ENCODE data around the gene DNM2. TPM values are rescaled to one million over a fixed set of nuclear protein-coding genes. Genes with fewer than 3 reads are reported as not detected.
A peak's percentile ranks its signal among the peaks of the same experiment; 100 is the strongest.
"Not testable (repeated sequence)": the region's sequence is repeated elsewhere in the genome, so short reads cannot be mapped to it uniquely, and the experiment has no call there.

DNM2 gene
- total RNA-seq, 1 donor from 2014 or later = 114 TPM

DNA sequence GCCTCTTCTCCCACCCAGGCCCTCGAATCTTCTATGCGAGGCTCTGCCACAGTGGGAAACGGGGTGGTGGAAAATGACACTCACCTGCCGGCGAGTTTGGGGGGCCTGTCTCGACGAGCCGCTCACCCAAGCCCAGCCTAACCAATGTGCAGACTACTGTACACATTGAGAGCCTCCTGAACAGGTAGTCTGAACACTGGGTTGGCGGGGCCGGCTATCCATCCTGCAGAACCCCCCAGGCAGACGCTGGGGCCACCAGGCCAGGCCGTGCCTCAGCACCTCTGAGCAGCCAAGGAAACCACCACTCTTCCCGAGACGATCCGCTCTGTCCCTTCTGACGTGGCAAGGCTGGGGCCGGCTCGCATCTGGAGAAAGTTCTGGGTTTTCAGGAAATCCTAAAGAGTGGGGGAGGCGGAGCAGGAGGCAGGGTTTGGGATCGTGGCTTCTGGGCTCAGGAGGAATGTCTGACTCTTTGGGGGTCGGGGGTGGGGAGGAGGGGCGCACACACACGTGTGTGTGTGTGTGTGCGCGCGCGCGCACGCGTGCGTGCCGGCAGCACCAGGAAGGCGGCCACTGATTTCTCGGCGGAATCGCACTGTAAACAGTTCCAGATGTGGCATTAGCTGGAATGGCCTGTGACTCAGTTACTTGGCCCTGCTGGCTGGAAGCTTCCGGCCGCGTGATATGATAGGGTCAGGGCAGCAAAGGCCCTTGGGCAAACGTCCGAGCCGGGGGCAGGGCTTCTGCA lies 99.6 kb downstream of the DNM2 start:
- peak; percentile 86 for DNase-seq

DNA sequence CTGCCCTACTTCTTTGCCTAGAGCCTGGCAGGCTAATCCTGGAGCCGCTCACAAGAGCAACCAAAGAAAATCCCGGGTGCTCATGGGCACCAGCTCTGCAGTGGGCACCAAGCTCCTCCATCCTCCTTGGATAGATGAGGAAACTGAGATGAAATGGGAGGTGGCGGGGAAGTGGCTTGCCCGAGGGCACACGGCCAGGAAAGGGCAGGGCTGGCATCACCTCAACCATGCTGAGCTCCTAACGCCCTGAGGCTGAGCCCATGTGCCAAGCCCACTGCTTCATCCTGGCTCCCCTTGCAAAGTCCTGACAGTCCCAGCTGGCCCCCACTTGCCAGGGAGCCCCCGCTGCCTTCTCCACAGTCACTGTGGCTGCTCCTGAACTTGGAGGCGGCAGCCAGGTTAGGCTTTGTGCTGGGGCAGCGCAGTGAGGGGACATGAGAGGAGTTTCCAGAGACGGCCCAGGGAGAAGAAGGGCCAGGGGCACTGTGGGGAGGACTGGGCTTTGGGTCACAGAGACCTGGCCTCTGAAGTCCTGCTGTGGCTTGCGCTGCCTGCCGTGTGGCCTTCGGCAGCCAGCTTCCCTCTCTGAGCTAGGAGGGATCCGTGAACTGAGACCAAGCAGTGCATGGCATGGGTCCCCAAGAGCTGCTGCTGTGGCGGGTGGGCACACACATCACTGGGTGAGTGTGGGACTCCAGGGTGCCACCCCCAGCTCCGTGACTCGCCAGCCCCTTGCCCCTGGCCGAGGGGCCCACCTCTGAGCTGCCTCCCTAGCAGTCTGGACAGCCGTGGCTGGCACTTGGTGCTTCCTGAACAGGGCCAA lies 100.6 kb downstream of the DNM2 start:
- DNase-seq = no peak

DNA sequence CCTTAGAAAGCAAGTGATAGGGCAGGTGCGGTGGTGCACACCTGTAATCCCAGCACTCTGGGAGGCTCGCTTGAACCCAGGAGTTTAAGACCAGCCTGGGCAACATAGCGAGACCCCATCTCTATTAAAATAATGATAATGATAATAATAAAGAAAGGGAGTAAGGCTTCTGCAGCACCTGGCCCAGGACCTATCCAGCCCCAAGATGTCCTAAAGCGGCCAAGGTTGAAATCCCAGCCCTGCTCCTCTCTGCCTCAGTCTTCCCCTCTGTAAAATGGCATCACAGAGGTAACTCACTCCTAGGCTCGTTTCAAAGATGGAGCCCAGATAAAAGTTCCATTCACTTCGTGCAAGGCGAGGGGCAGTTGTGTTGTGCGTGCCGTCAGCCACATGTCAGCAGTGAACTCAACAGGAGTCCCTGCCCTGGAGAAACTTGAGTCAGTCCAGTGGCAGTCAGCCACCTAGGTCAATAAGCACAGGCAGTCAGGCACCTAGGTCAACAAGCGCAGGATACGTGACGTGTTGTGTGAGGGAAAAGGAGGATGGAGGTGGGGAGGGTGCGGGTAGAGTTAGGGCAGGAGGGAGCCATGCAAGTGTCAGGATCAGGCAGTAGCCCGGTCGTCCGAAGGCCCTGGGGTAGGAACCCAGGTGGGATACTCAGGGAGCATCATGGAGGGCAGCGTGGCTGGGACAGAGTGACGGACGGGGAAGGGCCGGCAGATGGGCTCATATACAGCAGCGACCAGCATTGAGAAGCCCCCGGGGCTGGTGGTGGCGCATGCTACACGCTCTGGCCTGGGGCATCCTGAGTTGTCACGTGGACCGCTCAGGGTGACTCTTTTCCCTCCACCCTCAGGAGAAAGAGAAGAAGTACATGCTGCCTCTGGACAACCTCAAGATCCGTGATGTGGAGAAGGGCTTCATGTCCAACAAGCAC lies 101.5 kb downstream of the DNM2 start:
- DNase-seq = no peak

DNA sequence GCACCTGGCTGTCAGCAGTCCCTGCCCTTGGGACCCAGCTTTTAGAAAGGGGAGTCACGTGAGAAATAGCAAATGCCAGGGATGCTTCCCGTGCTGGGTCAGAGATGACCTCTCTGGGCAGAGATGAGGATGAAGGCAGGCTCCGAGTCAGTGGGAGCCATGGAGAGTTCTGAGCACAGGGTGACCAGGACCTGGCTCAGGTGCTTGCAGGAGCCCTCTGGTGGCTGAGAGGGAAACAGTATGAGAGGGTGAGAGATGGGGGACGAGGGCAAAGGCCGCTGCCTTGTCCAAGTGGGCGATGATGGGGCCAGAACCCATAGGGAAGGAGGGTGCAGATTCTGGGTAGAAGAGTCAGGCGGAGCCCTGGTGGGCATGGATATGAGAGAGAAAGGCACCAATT lies 102.3 kb downstream of the DNM2 start:
- DNase-seq = no peak

DNA sequence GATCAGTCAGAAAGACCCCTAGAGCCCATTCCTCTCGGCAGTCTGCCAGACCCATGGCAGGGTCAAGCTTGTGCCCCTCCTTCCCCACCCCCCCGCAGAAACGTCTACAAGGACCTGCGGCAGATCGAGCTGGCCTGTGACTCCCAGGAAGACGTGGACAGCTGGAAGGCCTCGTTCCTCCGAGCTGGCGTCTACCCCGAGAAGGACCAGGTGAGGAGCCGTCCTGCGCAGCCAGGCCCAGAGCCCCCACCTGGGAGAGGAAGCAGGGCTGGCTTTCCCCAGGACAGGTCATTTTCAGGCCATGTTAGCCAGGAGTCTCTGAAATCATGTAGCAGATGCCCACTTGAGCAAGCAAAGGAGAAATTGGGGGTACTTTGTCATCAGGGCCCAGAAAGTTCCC lies 105.8 kb downstream of the DNM2 start:
- DNase-seq = no peak

DNA sequence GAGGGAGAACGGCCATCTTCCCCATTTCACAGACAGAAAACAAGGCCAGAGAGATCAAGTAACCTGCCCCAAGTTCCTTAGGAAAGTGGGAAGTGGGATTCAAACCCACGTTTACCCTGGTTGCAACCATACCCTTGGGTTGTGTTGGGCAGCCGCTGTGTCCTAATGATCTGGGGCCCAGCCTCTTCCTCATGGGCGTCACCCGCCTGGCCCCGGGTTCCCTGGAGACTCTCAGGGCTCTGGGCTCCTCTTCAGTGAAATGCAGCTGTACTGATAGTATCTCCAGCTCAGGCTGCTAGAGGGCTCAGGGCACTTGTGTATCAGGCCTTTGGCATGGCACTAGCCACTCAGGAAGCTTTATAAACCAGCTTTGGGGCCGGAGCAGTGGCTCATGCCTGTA lies 108.4 kb downstream of the DNM2 start:
- DNase-seq = no peak

DNA sequence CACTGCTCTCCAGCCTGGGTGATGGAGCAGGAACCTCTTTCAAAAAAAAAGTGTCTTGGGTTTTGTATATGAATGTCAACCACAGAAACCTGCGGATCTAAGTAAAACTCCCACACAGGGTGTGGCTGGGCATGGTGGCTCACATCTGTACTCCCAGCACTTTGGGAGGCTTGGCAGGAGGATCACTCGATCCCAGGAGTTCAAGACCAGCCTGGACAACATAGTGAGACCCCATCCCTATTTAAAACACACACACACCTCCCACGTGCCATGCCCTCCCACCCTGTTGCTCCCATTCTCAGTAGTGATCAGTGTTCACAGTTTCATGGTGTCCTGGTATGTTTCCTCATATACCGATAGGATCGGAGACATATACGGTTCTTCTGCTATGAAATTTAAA lies 109.0 kb downstream of the DNM2 start:
- DNase-seq = no peak

DNA sequence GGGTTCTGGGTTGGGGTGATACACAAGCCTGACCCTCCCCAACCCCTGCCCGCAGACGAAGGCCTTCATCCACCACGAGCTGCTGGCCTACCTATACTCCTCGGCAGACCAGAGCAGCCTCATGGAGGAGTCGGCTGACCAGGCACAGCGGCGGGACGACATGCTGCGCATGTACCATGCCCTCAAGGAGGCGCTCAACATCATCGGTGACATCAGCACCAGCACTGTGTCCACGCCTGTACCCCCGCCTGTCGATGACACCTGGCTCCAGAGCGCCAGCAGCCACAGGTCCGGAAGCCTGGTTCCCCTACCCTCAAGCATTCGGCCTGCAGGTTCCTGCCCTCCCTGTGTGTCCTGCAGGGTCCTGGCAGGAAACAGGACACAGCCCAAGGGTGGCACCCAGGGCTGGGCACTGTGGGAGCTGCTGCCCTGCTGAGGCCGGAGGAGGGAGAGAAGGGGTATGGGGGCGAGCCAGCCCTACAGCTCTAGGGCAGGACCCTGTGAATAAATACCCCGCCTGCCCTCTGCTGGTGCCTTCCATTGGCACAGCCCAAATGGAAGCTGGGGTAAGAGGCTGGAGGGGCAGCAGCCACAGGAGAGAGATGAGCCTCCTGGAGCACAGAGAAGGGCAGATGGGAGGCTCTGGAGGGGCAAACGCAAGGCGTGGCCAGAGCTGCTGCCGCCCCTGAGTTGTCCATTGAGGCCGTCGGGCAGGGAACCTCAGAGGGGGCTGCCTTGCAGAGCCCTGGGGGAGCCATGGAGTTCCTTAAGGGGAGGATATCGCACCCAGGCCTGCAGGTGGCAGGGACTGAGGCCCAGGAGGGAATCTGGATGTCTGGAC lies 111.3 kb downstream of the DNM2 start:
- no peak for DNase-seq

DNA sequence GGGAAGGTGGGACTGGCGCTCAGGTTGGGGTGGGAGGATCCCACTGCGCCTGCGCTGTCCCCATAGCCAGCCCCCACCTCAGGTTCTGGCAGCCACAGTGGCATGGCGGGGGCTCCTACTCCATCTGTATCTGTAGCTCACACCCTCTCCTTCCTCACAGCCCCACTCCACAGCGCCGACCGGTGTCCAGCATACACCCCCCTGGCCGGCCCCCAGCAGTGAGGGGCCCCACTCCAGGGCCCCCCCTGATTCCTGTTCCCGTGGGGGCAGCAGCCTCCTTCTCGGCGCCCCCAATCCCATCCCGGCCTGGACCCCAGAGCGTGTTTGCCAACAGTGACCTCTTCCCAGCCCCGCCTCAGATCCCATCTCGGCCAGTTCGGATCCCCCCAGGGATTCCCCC lies 112.1 kb downstream of the DNM2 start:
- no peak for DNase-seq

DNA sequence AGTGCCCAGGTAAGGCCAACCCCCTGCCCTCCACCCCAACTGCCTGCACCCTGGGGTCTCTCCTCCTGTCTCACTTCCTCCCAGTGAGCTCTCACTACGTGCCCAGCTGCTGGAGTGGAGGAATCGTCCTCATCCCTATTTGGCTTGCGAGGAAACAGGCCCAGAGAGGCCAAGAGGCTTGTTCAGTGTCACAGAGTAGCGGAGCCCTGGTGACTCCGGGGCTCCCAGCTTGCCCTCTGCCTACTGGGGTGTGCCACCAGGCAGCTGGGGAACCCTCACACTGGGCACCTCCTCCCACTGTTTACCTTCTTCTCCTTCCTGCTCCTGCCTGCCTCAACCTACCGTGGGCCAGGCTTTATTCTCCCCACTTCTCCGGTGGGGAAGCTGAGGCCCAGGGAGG lies 112.5 kb downstream of the DNM2 start:
- no peak for DNase-seq

DNA sequence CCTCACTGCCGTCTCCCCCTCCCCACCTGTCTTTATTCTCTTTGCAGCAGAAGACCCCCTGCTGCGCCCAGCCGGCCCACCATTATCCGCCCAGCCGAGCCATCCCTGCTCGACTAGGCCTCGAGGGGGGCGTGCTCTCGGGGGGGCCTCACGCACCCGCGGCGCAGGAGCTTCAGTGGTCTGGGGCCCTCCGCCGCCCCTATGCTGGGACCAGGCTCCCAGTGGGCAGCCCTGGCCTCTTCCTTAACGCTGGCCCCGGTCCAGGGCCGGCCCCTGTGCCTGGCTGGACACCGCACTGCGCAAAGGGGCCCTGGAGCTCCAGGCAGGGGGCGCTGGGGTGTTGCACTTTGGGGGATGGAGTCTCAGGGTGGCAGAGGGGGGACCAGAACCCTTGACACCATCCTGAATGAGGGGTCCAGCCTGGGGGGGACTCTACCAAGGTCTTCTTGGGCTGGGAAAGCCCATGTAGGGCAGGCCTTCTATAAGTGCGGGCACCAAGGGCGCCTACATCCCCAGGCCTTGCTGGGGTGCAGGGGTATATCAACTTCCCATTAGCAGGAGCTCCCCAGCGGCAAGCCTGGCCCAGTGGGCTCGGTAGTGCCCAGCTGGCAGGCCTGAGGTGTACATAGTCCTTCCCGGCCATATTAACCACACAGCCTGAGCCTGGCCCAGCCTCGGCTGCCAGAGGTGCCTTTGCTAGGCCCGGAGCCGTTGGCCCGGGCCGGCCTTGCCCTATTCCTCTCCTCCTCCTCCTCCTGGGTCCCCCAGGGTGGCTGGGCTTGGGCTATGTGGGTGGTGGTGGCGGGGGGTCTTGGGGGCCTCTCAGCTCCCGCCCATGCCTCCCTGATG lies 113.3 kb downstream of the DNM2 start:
- DNase-seq = no peak

DNA sequence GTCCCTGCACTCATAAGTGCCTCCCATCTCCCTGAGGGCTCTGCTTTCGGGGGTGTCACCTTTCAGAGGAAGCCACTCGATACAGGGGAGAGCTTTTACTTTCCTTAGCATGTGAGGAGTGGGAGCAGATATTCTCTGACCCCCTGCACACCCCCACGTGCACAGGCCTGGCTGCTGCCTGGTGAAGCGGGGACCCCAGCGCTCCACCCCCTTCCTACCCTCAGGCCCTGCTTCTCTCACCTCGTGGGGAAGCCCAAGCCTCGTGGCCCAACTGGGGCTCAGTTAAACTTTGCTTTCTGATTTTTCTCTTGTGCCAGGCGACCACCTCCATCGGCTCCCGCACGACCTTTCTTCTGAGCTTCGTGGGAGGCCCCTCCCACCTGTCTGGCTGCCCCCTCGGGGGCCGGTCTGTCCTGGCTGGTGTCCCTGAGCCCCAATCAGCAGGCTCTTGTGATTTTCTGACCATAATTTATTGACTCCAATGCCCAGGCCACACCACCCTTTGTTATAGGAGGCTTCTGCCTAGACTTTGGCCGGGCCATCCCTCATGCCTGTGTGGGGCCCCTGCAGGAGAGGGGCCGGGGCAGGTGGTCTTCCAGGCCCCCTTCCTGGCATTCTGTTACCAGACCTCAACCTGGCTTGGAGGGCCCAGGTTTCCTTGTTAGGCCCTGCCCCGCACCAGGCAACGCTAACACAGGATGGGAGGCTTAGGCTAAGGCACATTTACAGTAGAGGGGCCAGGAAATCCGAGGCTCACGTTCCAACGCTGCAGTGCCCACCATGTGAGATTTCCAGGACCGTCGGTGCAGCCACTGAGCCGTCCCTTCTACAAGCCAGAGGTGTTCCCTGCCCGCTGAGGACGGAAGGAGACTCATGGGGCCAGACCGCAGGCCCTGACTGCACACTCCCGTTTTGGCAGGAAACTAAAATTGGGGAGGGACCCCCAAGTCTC lies 114.4 kb downstream of the DNM2 start:
- DNase-seq = no peak

DNA sequence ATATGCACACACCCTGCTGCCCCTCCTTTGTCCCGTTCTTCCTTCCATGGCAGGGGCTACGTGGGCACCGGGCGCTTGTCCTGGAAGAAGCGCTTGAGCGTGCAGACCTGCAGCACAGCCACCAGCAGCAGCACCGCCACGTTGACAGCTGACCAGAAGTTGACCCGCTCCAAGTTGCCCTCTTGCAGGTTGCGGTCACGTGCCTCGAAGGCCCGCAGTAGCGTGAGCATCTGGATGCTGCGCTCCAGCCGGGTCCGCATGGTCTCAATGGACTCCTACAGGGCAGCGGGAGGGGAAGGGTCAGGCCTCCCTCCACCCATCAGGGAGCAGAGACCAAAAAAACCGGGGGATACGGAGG lies 115.0 kb downstream of the DNM2 start:
- DNase-seq = no peak

DNA sequence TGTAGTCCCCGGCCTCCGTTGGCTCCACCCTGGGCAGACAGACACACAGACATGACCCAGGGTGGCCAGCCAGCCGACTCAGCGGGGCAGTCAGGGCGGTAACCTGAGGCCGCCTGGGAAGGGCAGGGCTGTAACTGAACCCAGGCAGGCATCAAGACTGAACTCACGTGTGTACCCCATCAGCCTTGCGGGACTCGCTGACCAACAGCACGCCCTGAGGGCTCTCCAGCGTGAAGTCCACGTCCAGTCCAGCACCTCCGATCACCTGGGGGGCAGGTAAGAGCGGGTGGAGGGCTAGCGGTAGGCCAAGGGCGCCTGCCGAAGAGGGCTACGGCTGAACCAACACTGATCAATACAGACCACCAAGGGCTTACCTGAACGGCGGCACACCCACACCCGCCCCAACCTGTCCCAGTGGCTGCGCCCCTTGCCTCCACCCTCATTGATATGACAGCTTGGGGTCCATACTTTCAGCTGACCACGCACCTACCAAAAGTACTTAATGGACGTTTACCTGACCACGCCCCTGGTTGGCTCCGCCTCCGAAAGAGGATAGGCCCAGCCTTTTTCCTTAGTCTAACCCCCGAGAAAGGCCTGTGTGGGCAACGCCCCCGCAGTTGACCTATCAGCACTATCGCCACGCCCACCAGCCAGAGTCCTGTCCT lies 117.3 kb downstream of the DNM2 start:
- DNase-seq = no peak

DNA sequence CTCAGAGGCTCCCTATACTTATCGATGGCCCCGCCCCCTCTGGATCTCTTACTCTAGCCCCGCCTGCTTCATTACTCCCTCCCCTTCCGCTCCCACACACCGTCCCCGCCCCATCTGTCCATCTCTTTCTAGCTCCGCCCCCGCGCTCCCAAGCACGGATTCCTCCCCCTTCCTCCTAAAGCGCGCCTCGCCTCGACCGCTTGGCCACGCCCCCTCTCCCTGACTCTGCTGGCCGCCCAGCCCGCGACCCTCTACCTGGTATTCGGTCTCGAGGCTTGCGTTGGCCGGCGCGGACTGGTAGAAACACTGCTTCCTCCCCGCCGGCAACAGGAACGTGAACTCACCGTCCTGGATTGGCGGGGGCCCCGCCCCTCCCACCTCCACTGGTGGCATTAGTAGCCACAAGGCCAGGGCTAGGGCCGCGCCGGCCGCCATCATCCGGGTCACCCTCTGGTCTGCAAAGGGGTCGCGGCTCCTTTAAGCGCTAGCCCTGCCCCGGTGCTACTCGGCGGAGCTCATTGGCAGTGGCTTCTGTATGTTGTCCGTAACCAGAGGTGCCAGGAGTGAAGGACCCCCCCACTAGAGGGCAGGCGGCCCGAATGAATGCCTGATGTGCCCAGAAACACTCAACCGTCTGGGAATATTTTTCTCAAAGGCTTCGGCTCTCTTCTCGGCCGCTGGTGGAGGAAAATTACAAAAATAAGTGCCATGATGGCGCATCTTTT lies 118.0 kb downstream of the DNM2 start, which contains the start of gene TMED1:
Gene TMED1, minus strand, starts transcription at position 459 of the 725 bp plus-strand sequence. Its CDS starts 21 bp downstream, at position 438.
- peak; percentile 100 for DNase-seq

DNA sequence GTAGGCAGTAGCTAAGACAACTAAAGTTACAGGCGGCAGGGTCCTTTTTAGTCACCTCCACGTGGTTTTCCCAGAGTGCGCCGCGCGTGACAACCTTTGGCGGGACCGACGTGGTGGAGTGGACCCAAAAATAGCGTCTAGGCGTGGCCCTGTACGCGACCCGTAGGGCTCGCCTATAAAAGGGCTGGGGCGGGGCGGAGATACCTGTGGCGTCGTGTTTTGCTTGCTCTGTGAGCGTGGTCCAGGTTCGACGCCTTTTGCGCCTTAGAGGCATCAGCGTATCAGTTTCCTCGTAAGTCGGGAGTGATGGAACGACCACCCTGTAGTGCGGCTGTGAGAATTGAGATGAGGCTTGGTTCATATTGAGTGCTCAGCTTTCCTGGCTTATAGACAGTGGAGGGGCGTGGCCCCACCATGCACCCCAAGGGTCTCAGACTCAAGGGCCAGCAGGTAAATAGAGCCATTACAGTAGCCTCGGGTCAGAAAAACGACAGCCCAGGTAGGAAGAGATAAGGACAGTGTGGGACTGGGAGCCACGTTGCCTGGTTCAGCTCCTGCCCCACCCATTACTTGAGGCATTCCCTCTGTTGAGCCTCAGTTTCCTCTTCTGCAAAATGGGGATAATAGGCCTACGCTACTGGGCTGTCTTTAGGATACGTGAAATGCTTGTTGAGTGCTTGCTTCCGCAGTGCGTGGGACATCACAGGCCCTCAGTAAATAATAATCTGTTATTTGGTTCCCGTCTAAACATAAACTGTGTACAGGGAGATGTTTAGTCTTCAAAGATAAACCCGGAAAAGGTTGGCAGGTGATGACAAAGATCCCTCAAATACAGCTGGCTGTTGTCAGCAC lies 118.8 kb downstream of the DNM2 start:
- no peak for DNase-seq

DNA sequence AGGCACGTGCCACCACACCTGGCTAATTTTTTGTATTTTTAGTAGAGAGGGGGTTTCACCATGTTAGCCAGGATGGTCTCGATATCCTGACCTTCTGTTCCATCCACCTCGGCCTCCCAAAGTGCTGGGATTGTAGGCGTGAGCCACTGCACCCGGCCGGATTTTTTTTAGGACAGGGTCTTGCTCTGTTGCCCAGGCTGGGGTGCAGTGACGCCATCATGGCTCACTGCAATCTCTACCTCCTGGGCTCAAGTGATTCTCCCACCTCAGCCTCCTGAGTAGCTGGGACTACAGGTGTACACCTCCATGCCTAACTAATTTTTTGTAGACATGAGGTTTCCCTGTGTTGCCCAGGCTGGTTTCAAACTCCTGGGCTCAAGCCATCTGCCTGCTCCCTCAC lies 119.8 kb downstream of the DNM2 start:
- DNase-seq = not testable (repeated sequence)

Data from tongue (tissue), 2 donors.